K562 (cell line): Measurements from ENCODE around the gene CYP2A6. TPM values are rescaled to one million over a fixed set of nuclear protein-coding genes. Genes with fewer than 3 reads are reported as not detected.

ENCODE experiments used
- ATAC-seq: fragments of 200-7000 bp; cut with Tn5 transposase; 3 replicates; pipeline ENCODE4 v1.9.1; 2020; ENCODE audit warnings: moderate library complexity
- BruUV-seq: library from RNA; stranded (reverse); fragments of 400-500 nt; replicated peaks from 2 replicates; lab custom pipeline; 2021; lab: Mats Ljungman, UMichigan
- CTCF ChIA-PET: fragments of 300-600 bp; formaldehyde crosslinking; extraction: SDS; loops from one replicate; lab custom pipeline; 2021; ENCODE audit warnings: low intra/inter-chr PET ratio; lab: Yijun Ruan, JAX
- POLR2A ChIA-PET: fragments of 300-600, 350-650 bp; sonication (Branson Sonifier 250); formaldehyde crosslinking; extraction: SDS; loops from one replicate; lab custom pipeline; 2021; ENCODE audit warnings: antibody characterized with exemption, inconsistent platforms; lab: Yijun Ruan, JAX
- DNase-seq, 4 experiments: peaks; one replicate each; pipeline versions ENCODE4 v3.0.0 to v3.0.0-alpha.2; 2011 to 2018; ENCODE audit warnings: low spot score in 3 of 4, mixed read lengths in 3 of 4; ENCODE audit errors: extremely low read depth in 1 of 4
- FAIRE-seq: peaks from 2 replicates; lab custom pipeline; 2011; peaks lifted over from hg19 to GRCh38; lab: Jason Lieb, UNC
- H2AFZ ChIP-seq: 2 replicates; pipeline ENCODE4 v1.6.0; 2011; ENCODE audit warnings: low read depth, low read length, control low read depth, inconsistent platforms
- H3K27ac ChIP-seq: fragments of 200-600 bp; 3 replicates; pipeline ENCODE4 v1.8.0; 2011; ENCODE audit warnings: low read depth, mild to moderate bottlenecking, control low read depth, inconsistent platforms, low read length, moderate library complexity, mixed read lengths; ENCODE audit errors: extremely low read depth
- H3K27me3 ChIP-seq, 2 experiments: fragments of 300-600 bp in 1 of 2; 2 replicates in 1 of 2; 3 replicates in 1 of 2; pipeline versions ENCODE4 v1.6.0 to v1.8.0; 2011; ENCODE audit warnings: inconsistent platforms in 2 of 2, low read length in 2 of 2, mild to moderate bottlenecking in 1 of 2, mixed read lengths in 1 of 2, moderate library complexity in 1 of 2; ENCODE audit not compliant: control insufficient read depth in 2 of 2, insufficient read depth in 2 of 2
- H3K36me3 ChIP-seq: fragments of 300-600 bp; 3 replicates; pipeline ENCODE4 v1.8.0; 2011; ENCODE audit warnings: mild to moderate bottlenecking, low read length, inconsistent platforms; ENCODE audit not compliant: control insufficient read depth, insufficient read depth
- H3K4me1 ChIP-seq, 2 experiments: fragments of 200-600 bp in 1 of 2; replicated peaks in 1 of 2; 2 replicates in 1 of 2; 3 replicates in 1 of 2; pipeline versions ENCODE4 v1.5.1 to v1.8.0; 2011; ENCODE audit warnings: inconsistent platforms in 2 of 2, low read length in 2 of 2, mild to moderate bottlenecking in 1 of 2, mixed read lengths in 1 of 2, moderate library complexity in 1 of 2; ENCODE audit not compliant: control insufficient read depth in 2 of 2, insufficient read depth in 2 of 2
- H3K4me2 ChIP-seq: 2 replicates; pipeline ENCODE4 v1.6.1; 2011; ENCODE audit warnings: low read length, control low read depth, inconsistent platforms, mixed read lengths; ENCODE audit not compliant: insufficient read depth
- H3K4me3 ChIP-seq: fragments of 200-600 bp; sonication (generic), shearing (Covaris generic); 2 replicates; pipeline ENCODE4 v1.5.1; 2016; ENCODE audit warnings: control low read depth, inconsistent platforms
- H3K79me2 ChIP-seq: fragments of 200-600 bp; 3 replicates; pipeline ENCODE4 v1.8.0; 2011; ENCODE audit warnings: low read length, inconsistent platforms; ENCODE audit not compliant: control insufficient read depth, insufficient read depth
- H3K9ac ChIP-seq, 2 experiments: 2 replicates each; pipeline versions ENCODE4 v1.6.0 to v1.6.1; 2011; ENCODE audit warnings: low read depth in 2 of 2, low read length in 2 of 2, control low read depth in 1 of 2, inconsistent platforms in 1 of 2, mild to moderate bottlenecking in 1 of 2, mixed read lengths in 1 of 2; ENCODE audit not compliant: insufficient read depth in 1 of 2
- H3K9me1 ChIP-seq: one replicate; pipeline ENCODE4 v1.6.0; 2011; ENCODE audit warnings: inconsistent platforms, mild to moderate bottlenecking, low read length, moderate library complexity; ENCODE audit not compliant: control insufficient read depth, insufficient read depth
- H3K9me3 ChIP-seq: replicated peaks from 2 replicates; pipeline ENCODE4 v1.5.1; 2011; ENCODE audit warnings: low read depth, low read length, inconsistent platforms; ENCODE audit not compliant: control insufficient read depth, insufficient read depth
- H4K20me1 ChIP-seq: replicated peaks from 2 replicates; pipeline ENCODE4 v1.6.1; 2011; ENCODE audit warnings: low read length, inconsistent platforms, mixed read lengths; ENCODE audit not compliant: control insufficient read depth, insufficient read depth
- EGR1 ChIP-seq: fragments of 450-650 bp; conservative IDR thresholded peaks from 2 replicates; pipeline ENCODE4 v1.6.1; 2017; ENCODE audit warnings: mild to moderate bottlenecking
- GMEB1 ChIP-seq: fragments of 250-450 bp; sonication (Bioruptor Pico); IDR thresholded peaks from 2 replicates; pipeline ENCODE4 v1.4.0; 2020; ENCODE audit warnings: mild to moderate bottlenecking
- MBD2 ChIP-seq: sonication (generic); IDR thresholded peaks from 2 replicates; pipeline ENCODE4 v1.6.1; 2016; ENCODE audit warnings: low read depth, borderline replicate concordance
- MLLT1 ChIP-seq, 2 experiments: fragments of 450-650 bp; IDR thresholded peaks; 2 replicates each; pipeline ENCODE4 v1.6.1; 2016
- POLR2AphosphoS5 ChIP-seq: IDR thresholded peaks from 2 replicates; pipeline ENCODE4 v1.6.1; 2011; ENCODE audit warnings: mild to moderate bottlenecking, low read depth, low read length, moderate library complexity; ENCODE audit not compliant: control insufficient read depth, insufficient read depth
- RBBP5 ChIP-seq: fragments of 200-600 bp; sonication (generic); IDR thresholded peaks from 2 replicates; pipeline ENCODE4 v1.6.1; 2012; ENCODE audit warnings: borderline replicate concordance, mild to moderate bottlenecking, low read length, control low read depth, inconsistent platforms; ENCODE audit not compliant: insufficient read depth, poor library complexity, severe bottlenecking
- RBM22 ChIP-seq: fragments of 200-400 bp; formaldehyde crosslinking; IDR thresholded peaks from 2 replicates; pipeline ENCODE4 v1.6.1; 2018; ENCODE audit warnings: low read length, low read depth; ENCODE audit not compliant: poor library complexity, severe bottlenecking
- SMARCA4 ChIP-seq: fragments of 450-650 bp; IDR thresholded peaks from 2 replicates; pipeline ENCODE4 v1.6.1; 2016
- SMARCC2 ChIP-seq: fragments of 450-650 bp; IDR thresholded peaks from 2 replicates; pipeline ENCODE4 v1.6.1; 2017; ENCODE audit warnings: antibody characterized with exemption, moderate library complexity, mild to moderate bottlenecking, low read depth
- TFAP4 ChIP-seq: sonication (generic); formaldehyde crosslinking; IDR thresholded peaks from 2 replicates; pipeline ENCODE4 v1.8.0; 2022; ENCODE audit warnings: missing genetic modification reagents, mild to moderate bottlenecking, moderate library complexity, borderline replicate concordance
- ZFX ChIP-seq: sonication (generic); formaldehyde crosslinking; IDR thresholded peaks from 2 replicates; pipeline ENCODE4 v1.8.0; 2022; ENCODE audit warnings: mild to moderate bottlenecking, missing genetic modification reagents, moderate library complexity
- ZNF263 ChIP-seq: sonication (generic); formaldehyde crosslinking; IDR thresholded peaks from 2 replicates; pipeline ENCODE4 v1.8.0; 2022; ENCODE audit warnings: mild to moderate bottlenecking, missing genetic modification reagents, borderline replicate concordance
- ZNF639 ChIP-seq, 2 experiments: fragments of 200-800 bp in 1 of 2; sonication (Bioruptor generic) in 1 of 2; sonication (generic) in 1 of 2; formaldehyde crosslinking in 1 of 2; IDR thresholded peaks in 1 of 2; conservative IDR thresholded peaks in 1 of 2; 2 replicates each; pipeline versions ENCODE4 v1.5.0 to v1.6.1; 2016 to 2020; ENCODE audit warnings: missing compliant biosample characterization in 1 of 2, missing genetic modification characterization in 1 of 2, missing genetic modification reagents in 1 of 2
- WGBS: fragments of 100-300 bp; shearing (Covaris generic); methylation state at CpG from one replicate; pipeline ENCODE4 v1.1.6; 2016; ENCODE audit warnings: low coverage, mixed read lengths; ENCODE audit not compliant: insufficient coverage; ENCODE audit errors: missing lambda C conversion rate; 5-methylcytosine and 5-hydroxymethylcytosine counted together
- in situ Hi-C: fragments of 300-500 bp; cut with MboI; formaldehyde crosslinking; loops from 4 replicates; pipeline ENCODE4 v1.15.0; 2018; ENCODE audit warnings: inconsistent platforms, mixed read lengths
- intact Hi-C: fragments of 100-400 bp; cut with micrococcal nuclease; formaldehyde crosslinking; loops from 2 replicates; pipeline ENCODE4 v1.14.2; 2022
- polyA plus RNA-seq, 8 experiments: library from polyadenylated mRNA; depleted of rRNA in 4 of 8; stranded (reverse) in 5 of 8; unstranded in 3 of 8; fragments of >200 nt; fragmentation: Nextera tagmentation in 2 of 8; fragmentation: Illumina TruSeq in 1 of 8; extraction: Ambion mirVana in 2 of 8; extraction: Trizol in 1 of 8; gene quantifications; 2 replicates each; pipeline versions ENCODE4 v1.2.1 to v1.2.3, GENCODE V29; 2011 to 2014; ENCODE audit warnings: inconsistent platforms in 1 of 8, missing spikeins in 1 of 8
- total RNA-seq, 7 experiments: library from RNA; depleted of rRNA in 6 of 7; stranded (reverse); fragments of >200 nt in 6 of 7; fragmentation: Illumina TruSeq in 2 of 7; extraction: Trizol in 2 of 7; gene quantifications; 2 replicates each; pipeline versions ENCODE4 v1.2.1 to v1.2.3, GENCODE V29; 2011 to 2021; ENCODE audit warnings: low replicate concordance in 1 of 7

CYP2A6 gene
- total and polyA plus RNA-seq, 9 of the 15 experiments (the other 6 are each of a cell fraction or from before 2014, with no cell fraction given) = 0.31 TPM; not detected in 8

- H3K79me2 ChIP-seq = peaks cover 55% of the 10 kb centered on the region
- FAIRE-seq = peak; percentile 72
- CTCF ChIA-PET = no interaction called here
- no peaks in the 10 kb centered on the region for H3K27me3 ChIP-seq
- peak overlapping the region; percentile 89 for H3K4me3 ChIP-seq
- intact Hi-C loops = loop anchor here (2.0 kb wide), 1 partner anchor 49 kb away; the partner anchor contains the start of genes ACTMAP and SNRPA
- BruUV-seq = no TSS peak
- peak in 2 of 4 experiments; percentile 64 to 73 for DNase-seq
- H3K4me2 ChIP-seq = peak overlapping the region; percentile 82
- peak overlapping the region; percentile 95 to 98 for H3K9ac ChIP-seq
- peak overlapping the region; percentile 56; the same call in 1 of the 2 replicates for H2AFZ ChIP-seq
- peak overlapping the region; percentile 95 for H3K27ac ChIP-seq
- H3K36me3 ChIP-seq = peaks cover 46% of the 10 kb centered on the region; the same call in 2 of the 3 replicates
- in situ Hi-C loops = no loop called here
- H3K9me3 ChIP-seq = no peaks in the 10 kb centered on the region
- POLR2A ChIA-PET = interaction anchor here (1.4 to 1.9 kb wide), 2 partner anchors 47 to 49 kb away, joined by 9 to 11 read pairs; partner anchors contain the start of gene ACTMAP
- ATAC-seq = peak; percentile 31
- H3K4me1 ChIP-seq = peaks cover 53 to 64% of the 10 kb centered on the region in 2 experiments
- WGBS = 4% methylated on average over 26 of the region's 40 CpGs
- H3K9me1 ChIP-seq = peaks cover 13% of the 10 kb centered on the region
- H4K20me1 ChIP-seq = peaks cover 34% of the 10 kb centered on the region
- TF ChIP-seq MLLT1 (IDR thresholded peaks at IDR 0.05) (peak in 1 of 2 experiments; percentile 31; a peak in 1 of 4 replicates), RBM22 (peak; percentile 56), SMARCA4 (0 out of 2 replicates have a peak, but pooled peaks have one; percentile 20), TFAP4 (CRISPR knock-in tag) (peak; percentile 40; the same call in 1 of the 2 replicates), GMEB1 (CRISPR knock-in tag) (0 out of 2 replicates have a peak, but pooled peaks have one; percentile 21), MBD2 (0 out of 2 replicates have a peak, but pooled peaks have one; percentile 20), SMARCC2 (no peak), RBBP5 (peak; percentile 14), POLR2AphosphoS5 (peak; percentile 9; the same call in 1 of the 2 replicates), ZNF263 (CRISPR knock-in tag) (peak; percentile 45; the same call in 1 of the 2 replicates), ZNF639 (CRISPR knock-in tag; conservative IDR thresholded peaks at IDR 0.05 in 1 of 2, IDR thresholded peaks at IDR 0.05 in 1 of 2) (peak in 1 of 2 experiments; percentile 71; a peak in 2 of 4 replicates), EGR1 (peak; percentile 88), ZFX (CRISPR knock-in tag) (0 out of 2 replicates have a peak, but pooled peaks have one; percentile 18)
These were observed 50.5 kb downstream of the CYP2A6 start for GRCh38 chr19:40799558-40800338.
